ENCODE results near the gene GCC2.

GCC2 gene

GRCh38 chr2:108448678-108449409 lies at the start of gene GCC2:
GCC2 (plus strand) TSS chr2:108449206; CDS start chr2:108449275, 69 bp downstream.
- DNase-seq (ENCODE audit: extremely low read depth, low read depth) = peak; percentile 85
- TF ChIP-seq, protein P1, sequence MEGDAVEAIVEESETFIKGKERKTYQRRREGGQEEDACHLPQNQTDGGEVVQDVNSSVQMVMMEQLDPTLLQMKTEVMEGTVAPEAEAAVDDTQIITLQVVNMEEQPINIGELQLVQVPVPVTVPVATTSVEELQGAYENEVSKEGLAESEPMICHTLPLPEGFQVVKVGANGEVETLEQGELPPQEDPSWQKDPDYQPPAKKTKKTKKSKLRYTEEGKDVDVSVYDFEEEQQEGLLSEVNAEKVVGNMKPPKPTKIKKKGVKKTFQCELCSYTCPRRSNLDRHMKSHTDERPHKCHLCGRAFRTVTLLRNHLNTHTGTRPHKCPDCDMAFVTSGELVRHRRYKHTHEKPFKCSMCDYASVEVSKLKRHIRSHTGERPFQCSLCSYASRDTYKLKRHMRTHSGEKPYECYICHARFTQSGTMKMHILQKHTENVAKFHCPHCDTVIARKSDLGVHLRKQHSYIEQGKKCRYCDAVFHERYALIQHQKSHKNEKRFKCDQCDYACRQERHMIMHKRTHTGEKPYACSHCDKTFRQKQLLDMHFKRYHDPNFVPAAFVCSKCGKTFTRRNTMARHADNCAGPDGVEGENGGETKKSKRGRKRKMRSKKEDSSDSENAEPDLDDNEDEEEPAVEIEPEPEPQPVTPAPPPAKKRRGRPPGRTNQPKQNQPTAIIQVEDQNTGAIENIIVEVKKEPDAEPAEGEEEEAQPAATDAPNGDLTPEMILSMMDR (IDR thresholded peaks at IDR 0.05; ENCODE audit: low read depth, low read length) = no peak

- TF ChIP-seq, protein P1 (IDR thresholded peaks at IDR 0.05; ENCODE audit: low read depth, low read length) = no peak
- DNase-seq (ENCODE audit: extremely low read depth, low read depth) = no peak
These were observed 49.5 kb upstream of the GCC2 start for GRCh38 chr2:108399479-108399878.

- DNase-seq (ENCODE audit: extremely low read depth, low read depth) = no peak
- TF ChIP-seq, protein P1 (IDR thresholded peaks at IDR 0.05; ENCODE audit: low read depth, low read length) = no peak
These were observed 47.2 kb upstream of the GCC2 start for GRCh38 chr2:108401800-108402199.

DNA sequence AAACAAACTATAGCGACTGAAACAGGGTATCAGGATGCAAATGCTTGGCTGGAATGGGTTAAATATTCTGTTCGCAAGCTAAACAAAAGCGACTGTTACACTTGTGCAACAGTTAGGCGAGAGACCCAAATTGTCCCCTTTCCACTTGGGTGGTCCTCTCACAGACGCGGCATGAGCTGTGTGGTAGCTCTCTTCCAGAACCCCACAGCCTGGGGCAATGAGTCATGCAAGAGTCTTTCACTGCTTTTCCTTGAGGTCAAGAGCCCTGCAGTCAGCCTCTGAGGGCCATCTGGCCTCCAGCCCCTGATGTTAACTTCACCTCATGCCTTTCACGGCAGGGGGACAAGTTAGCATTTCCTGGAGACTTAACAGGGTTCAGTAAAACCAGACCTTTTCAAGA lies 45.5 kb upstream of the GCC2 start:
- TF ChIP-seq, protein P1 (IDR thresholded peaks at IDR 0.05; ENCODE audit: low read depth, low read length) = no peak
- DNase-seq (ENCODE audit: extremely low read depth, low read depth) = peak; percentile 14

GRCh38 chr2:108404784-108405397 lies 44.1 kb upstream of the GCC2 start:
- DNase-seq (ENCODE audit: extremely low read depth, low read depth) = no peak
- TF ChIP-seq, protein P1 (IDR thresholded peaks at IDR 0.05; ENCODE audit: low read depth, low read length) = no peak

GRCh38 chr2:108407864-108408729 lies 40.9 kb upstream of the GCC2 start:
- TF ChIP-seq, protein P1 (IDR thresholded peaks at IDR 0.05; ENCODE audit: low read depth, low read length) = no peak
- DNase-seq (ENCODE audit: extremely low read depth, low read depth) = no peak
